SH-SY5Y (cell line): Measurements from ENCODE around the gene MYO1B.

Experiments used
- GATA2 ChIP-seq: IDR thresholded peaks from 2 replicates; pipeline ENCODE4 v1.6.1; 2011; ENCODE audit warnings: mild to moderate bottlenecking, low read depth, low read length
- GATA3 ChIP-seq: IDR thresholded peaks from 2 replicates; pipeline ENCODE4 v1.6.1; 2011; ENCODE audit warnings: low read depth, mild to moderate bottlenecking, low read length, moderate library complexity

- TF ChIP-seq GATA2 (no peak), GATA3 (no peak)
Measured at GRCh38 chr2:191202209-191202721, 42.9 kb upstream of the MYO1B start.
